Pancreas (tissue), 10 donors: ENCODE results near the gene LAMC2. TPM values are rescaled to one million over a fixed set of nuclear protein-coding genes. Genes with fewer than 3 reads are reported as not detected.
A peak's percentile ranks its signal among the peaks of the same experiment; 100 is the strongest.

Experiments used
- ATAC-seq, 4 donors: fragments of 200-7000 bp; cut with Tn5 transposase; one replicate each; pipeline versions ENCODE4 v1.8.0 to v1.9.1; 2020; ENCODE audit warnings: mild to moderate bottlenecking in 4 of 4, moderate library complexity in 4 of 4
- DNase-seq, 6 donors: peaks; one replicate each; pipeline ENCODE4 v3.0.0-alpha.2; 2020
- FAIRE-seq: peaks from 2 replicates; lab custom pipeline; 2012; peaks lifted over from hg19 to GRCh38; lab: Jason Lieb, UNC
- H3K27ac ChIP-seq, 4 donors: fragments of 200-600 bp; sonication (generic); 1 replicate in 3 of 4; 2 replicates in 1 of 4; pipeline versions ENCODE4 v1.5.0 to v1.8.0; 2020
- H3K27me3 ChIP-seq, 4 donors: fragments of 200-600 bp; one replicate each; pipeline ENCODE4 v1.8.0; 2021
- H3K36me3 ChIP-seq, 3 donors: fragments of 200-600 bp; sonication (generic) in 1 of 3; one replicate each; pipeline versions ENCODE4 v1.5.0 to v1.8.0; 2020 to 2021
- H3K4me1 ChIP-seq, 3 donors: fragments of 200-600 bp; one replicate each; pipeline ENCODE4 v1.8.0; 2021
- H3K4me3 ChIP-seq, 4 donors: fragments of 200-600 bp; sonication (generic) in 2 of 4; one replicate each; pipeline versions ENCODE4 v1.5.0 to v1.8.0; 2020 to 2021
- H3K9me3 ChIP-seq, 4 donors: fragments of 200-600 bp; one replicate each; pipeline ENCODE4 v1.8.0; 2021
- CTCF ChIP-seq, 4 donors: fragments of 200-600 bp; sonication (generic) in 3 of 4; IDR thresholded peaks; one replicate each; pipeline versions ENCODE4 v1.5.0 to v1.8.0; 2021; ENCODE audit warnings: antibody characterized with exemption in 4 of 4
- WGBS, 2 donors: extraction: QIAGEN DNeasy Blood & Tissue Kit; methylation state at CpG; one replicate each; pipeline ENCODE4 v1.1.7; 2013; 5-methylcytosine and 5-hydroxymethylcytosine counted together
- intact Hi-C, 3 donors: fragments of 100-400 bp; cut with DNase I; formaldehyde crosslinking; loops; one replicate each; pipeline versions ENCODE4 v1.11.1 to v1.14.2; 2022
- polyA plus RNA-seq, 2 donors: library from polyadenylated mRNA; stranded (reverse); fragments of 200-250 nt; gene quantifications; one replicate each; pipeline ENCODE4 v1.2.3, GENCODE V29; 2013
- total RNA-seq, 6 donors: library from RNA; stranded (reverse); fragmentation: NEBNext Ultra II Directional in 4 of 6; extraction: Animal tissue kit (Norgen Biotek cat#: 25700) in 4 of 6; gene quantifications; one replicate each; pipeline versions ENCODE4 v1.2.1 to v1.2.4, GENCODE V29; 2021 to 2023
- donor health status: healthy with polysubstance abuse.
- donor health status: DM: no; HTN: no; CAD: no; lungs with moderate emphysema.
- donor health status: DM: no; HTN: no; CAD: no.
- donor health status: control.
- donor health status: control.
- donor health status: Bipolar disorder and iron deficiency.
- donor health status: DM: yes; HTN: yes; CAD: no.
- donor health status: DM: no; HTN: no; CAD: no.
- donor health status: DM: no; HTN: no; CAD: no.
- donor health status: DM: yes; HTN: yes; CAD: no.

LAMC2 gene
- total and polyA plus RNA-seq, 8 donors, result 1.3 to 31.2 (median 2.2) TPM

- no peaks in the 10 kb centered on the region for H3K4me1 ChIP-seq
- no peak overlapping the region for H3K27ac ChIP-seq
- H3K27me3 ChIP-seq, result no peaks in the 10 kb centered on the region
- DNase-seq, result no peak
- no peaks in the 10 kb centered on the region for H3K36me3 ChIP-seq
- no peak for ATAC-seq
- intact Hi-C loops, result no loop called here
- no peak overlapping the region for H3K4me3 ChIP-seq
- no peak for TF ChIP-seq CTCF (IDR thresholded peaks at IDR 0.05)
- no peaks in the 10 kb centered on the region for H3K9me3 ChIP-seq
- no peak for FAIRE-seq
- 86 to 96% methylated on average over 2 of the region's 2 CpGs for WGBS, 2 donors
Measured at GRCh38 chr1:183230413-183230812, 44.3 kb downstream of the LAMC2 start.

- Histone ChIP-seq H3K4me1 (no peaks in the 10 kb centered on the region), H3K27ac (peak overlapping the region in 2 of 4 donors; percentile 18 to 22), H3K9me3 (no peaks in the 10 kb centered on the region), H3K36me3 (no peaks in the 10 kb centered on the region), H3K27me3 (no peaks in the 10 kb centered on the region), H3K4me3 (no peak overlapping the region)
- DNase-seq, result no peak
- intact Hi-C loops, result no loop called here
- TF ChIP-seq CTCF (IDR thresholded peaks at IDR 0.05), result no peak
- FAIRE-seq, result no peak
- no peak for ATAC-seq
- WGBS, 2 donors, result 79 to 93% methylated on average over 1 of the region's 1 CpG
Measured at GRCh38 chr1:183231545-183231944, 45.5 kb downstream of the LAMC2 start.

GRCh38 chr1:183233113-183233512 is 47.0 kb downstream of the LAMC2 start:
- Histone ChIP-seq H3K27ac (no peak overlapping the region), H3K4me1 (no peaks in the 10 kb centered on the region), H3K9me3 (no peaks in the 10 kb centered on the region), H3K4me3 (no peak overlapping the region), H3K27me3 (no peaks in the 10 kb centered on the region), H3K36me3 (no peaks in the 10 kb centered on the region)
- no peak for ATAC-seq
- FAIRE-seq, result no peak
- TF ChIP-seq CTCF (IDR thresholded peaks at IDR 0.05), result no peak
- intact Hi-C loops, result no loop called here
- no peak for DNase-seq

- peak; percentile 25 to 52 (median 39) for TF ChIP-seq CTCF (IDR thresholded peaks at IDR 0.05)
- Histone ChIP-seq H3K36me3 (no peaks in the 10 kb centered on the region), H3K27ac (peak overlapping the region in 2 of 4 donors; percentile 16 to 38), H3K27me3 (no peaks in the 10 kb centered on the region), H3K4me1 (no peaks in the 10 kb centered on the region), H3K4me3 (peak overlapping the region in 2 of 4 donors; percentile 3 to 15), H3K9me3 (no peaks in the 10 kb centered on the region)
- no peak for FAIRE-seq
- peak in 3 of 6 donors; percentile 22 to 57 (median 43) for DNase-seq
- ATAC-seq, result peak; percentile 76 to 92 (median 86)
- intact Hi-C loops, result no loop called here
- WGBS, 2 donors, result 31 to 33% methylated on average over 15 of the region's 15 CpGs
Measured at GRCh38 chr1:183234660-183235476, 48.8 kb downstream of the LAMC2 start.

- Histone ChIP-seq H3K27ac (peak overlapping the region in 2 of 4 donors; percentile 16 to 38), H3K4me1 (no peaks in the 10 kb centered on the region), H3K4me3 (no peak overlapping the region), H3K9me3 (no peaks in the 10 kb centered on the region), H3K27me3 (no peaks in the 10 kb centered on the region), H3K36me3 (no peaks in the 10 kb centered on the region)
- intact Hi-C loops, result no loop called here
- 82 to 86% methylated on average over 14 of the region's 14 CpGs for WGBS, 2 donors
- no peak for TF ChIP-seq CTCF (IDR thresholded peaks at IDR 0.05)
- FAIRE-seq (no peak), DNase-seq (no peak), ATAC-seq (no peak)
Measured at GRCh38 chr1:183235503-183235902, 49.4 kb downstream of the LAMC2 start.
